DND-41 (cell line): ENCODE measurements around the gene ARPC4.

Experiments
- EZH2 ChIP-seq: IDR thresholded peaks from 3 replicates; pipeline ENCODE4 v1.6.1; 2012; ENCODE audit warnings: borderline replicate concordance, low read depth, mild to moderate bottlenecking, moderate library complexity, low read length, inconsistent platforms; ENCODE audit not compliant: severe bottlenecking
- TF ChIP-seq, protein P1 (sequence below): IDR thresholded peaks from 2 replicates; pipeline ENCODE4 v1.5.1; 2012; ENCODE audit warnings: borderline replicate concordance, low read length, moderate library complexity, mild to moderate bottlenecking; ENCODE audit not compliant: poor library complexity, severe bottlenecking; ENCODE audit errors: extremely low read depth

DNA sequence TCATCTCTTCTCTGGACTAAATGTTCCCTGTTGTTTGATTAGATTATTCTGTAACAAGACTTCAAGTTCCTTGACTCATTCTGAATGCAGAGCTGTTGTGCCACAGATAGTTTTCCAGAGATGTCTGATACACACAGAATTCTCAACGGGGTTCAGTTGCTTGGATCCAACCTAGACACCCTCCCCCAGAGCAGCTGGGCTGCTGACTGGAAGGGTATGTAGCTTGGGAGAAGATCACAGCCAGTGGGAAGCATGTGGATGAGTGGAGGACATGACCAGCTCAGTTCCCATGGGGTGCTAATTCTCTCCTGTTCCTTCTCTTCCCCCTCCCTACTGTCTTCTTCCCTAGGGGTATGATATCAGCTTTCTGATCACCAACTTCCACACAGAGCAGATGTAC is 10.6 kb downstream of the ARPC4 start:
- TF ChIP-seq, protein P1, sequence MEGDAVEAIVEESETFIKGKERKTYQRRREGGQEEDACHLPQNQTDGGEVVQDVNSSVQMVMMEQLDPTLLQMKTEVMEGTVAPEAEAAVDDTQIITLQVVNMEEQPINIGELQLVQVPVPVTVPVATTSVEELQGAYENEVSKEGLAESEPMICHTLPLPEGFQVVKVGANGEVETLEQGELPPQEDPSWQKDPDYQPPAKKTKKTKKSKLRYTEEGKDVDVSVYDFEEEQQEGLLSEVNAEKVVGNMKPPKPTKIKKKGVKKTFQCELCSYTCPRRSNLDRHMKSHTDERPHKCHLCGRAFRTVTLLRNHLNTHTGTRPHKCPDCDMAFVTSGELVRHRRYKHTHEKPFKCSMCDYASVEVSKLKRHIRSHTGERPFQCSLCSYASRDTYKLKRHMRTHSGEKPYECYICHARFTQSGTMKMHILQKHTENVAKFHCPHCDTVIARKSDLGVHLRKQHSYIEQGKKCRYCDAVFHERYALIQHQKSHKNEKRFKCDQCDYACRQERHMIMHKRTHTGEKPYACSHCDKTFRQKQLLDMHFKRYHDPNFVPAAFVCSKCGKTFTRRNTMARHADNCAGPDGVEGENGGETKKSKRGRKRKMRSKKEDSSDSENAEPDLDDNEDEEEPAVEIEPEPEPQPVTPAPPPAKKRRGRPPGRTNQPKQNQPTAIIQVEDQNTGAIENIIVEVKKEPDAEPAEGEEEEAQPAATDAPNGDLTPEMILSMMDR = no peak
- TF ChIP-seq EZH2 = no peak
